Urinary bladder (tissue), 4 donors: ENCODE measurements around the gene ERVFRD-1. TPM values are rescaled to one million over a fixed set of nuclear protein-coding genes. Genes with fewer than 3 reads are reported as not detected.
"Not testable (repeated sequence)": the region's sequence is repeated elsewhere in the genome, so short reads cannot be mapped to it uniquely, and the experiment has no call there.

ENCODE experiments used
- DNase-seq: peaks from one replicate; pipeline ENCODE4 v3.0.0-alpha.2; 2015; ENCODE audit errors: extremely low spot score
- H3K27ac ChIP-seq: one replicate; pipeline ENCODE4 v1.5.1; 2013; ENCODE audit warnings: low read depth, mild to moderate bottlenecking, moderate library complexity
- H3K36me3 ChIP-seq: one replicate; pipeline ENCODE4 v1.6.1; 2013; ENCODE audit warnings: mild to moderate bottlenecking, moderate library complexity; ENCODE audit not compliant: insufficient read depth
- H3K4me1 ChIP-seq: one replicate; pipeline ENCODE4 v1.6.1; 2013; ENCODE audit warnings: mild to moderate bottlenecking, moderate library complexity; ENCODE audit not compliant: insufficient read depth
- H3K4me3 ChIP-seq: one replicate; pipeline ENCODE4 v1.5.1; 2013; ENCODE audit warnings: low read depth, low read length
- WGBS: extraction: QIAGEN DNeasy Blood & Tissue Kit; methylation state at CpG from one replicate; pipeline ENCODE4 v1.1.7; 2013; 5-methylcytosine and 5-hydroxymethylcytosine counted together
- polyA plus RNA-seq: library from polyadenylated mRNA; stranded (reverse); fragments of 200-250 nt; gene quantifications from one replicate; pipeline ENCODE4 v1.2.3, GENCODE V29; 2013
- total RNA-seq: library from RNA; depleted of rRNA; stranded (reverse); fragments of >200 nt; gene quantifications from one replicate; pipeline ENCODE4 v1.2.3, GENCODE V29; 2014
- donor health status: healthy with polysubstance abuse.
- donor health status: healthy.

Gene ERVFRD-1
- total and polyA plus RNA-seq, 2 donors: 0.22 TPM; not detected in 1

- Histone ChIP-seq H3K4me1 (peaks cover 1% of the 10 kb centered on the region), H3K27ac (peak overlapping the region; percentile 55), H3K36me3 (no peaks in the 10 kb centered on the region), H3K4me3 (peak overlapping the region; percentile 94)
- no peak for DNase-seq
- WGBS: 5% methylated on average over 10 of the region's 10 CpGs
These were observed 18.7 kb downstream of the ERVFRD-1 start for GRCh38 chr6:11092668-11093375.

GRCh38 chr6:11091141-11091540 lies 20.4 kb downstream of the ERVFRD-1 start:
- DNase-seq, H3K4me1 ChIP-seq, H3K36me3 ChIP-seq, H3K27ac ChIP-seq, H3K4me3 ChIP-seq: not testable (repeated sequence)
- 92% methylated on average over 5 of the region's 5 CpGs for WGBS

GRCh38 chr6:11089695-11090094 lies 21.8 kb downstream of the ERVFRD-1 start:
- DNase-seq: no peak
- Histone ChIP-seq H3K27ac (no peak overlapping the region), H3K4me1 (no peaks in the 10 kb centered on the region), H3K36me3 (no peaks in the 10 kb centered on the region), H3K4me3 (no peak overlapping the region)
- 84% methylated on average over 1 of the region's 1 CpG for WGBS

- H3K4me1 ChIP-seq, DNase-seq, H3K36me3 ChIP-seq, H3K27ac ChIP-seq, H3K4me3 ChIP-seq: not testable (repeated sequence)
- 91% methylated on average over 47 of the region's 47 CpGs for WGBS
These were observed 24.2 kb downstream of the ERVFRD-1 start for GRCh38 chr6:11087141-11087812.

- no peak overlapping the region for H3K27ac ChIP-seq
- WGBS: 51% methylated on average over 3 of the region's 3 CpGs
- no peaks in the 10 kb centered on the region for H3K4me1 ChIP-seq
- no peak for DNase-seq
- no peaks in the 10 kb centered on the region for H3K36me3 ChIP-seq
- H3K4me3 ChIP-seq: no peak overlapping the region
These were observed 25.6 kb downstream of the ERVFRD-1 start for GRCh38 chr6:11085758-11086435.

GRCh38 chr6:11083956-11084355 lies 27.6 kb downstream of the ERVFRD-1 start:
- WGBS: 91% methylated on average over 5 of the region's 5 CpGs
- Histone ChIP-seq H3K36me3 (no peaks in the 10 kb centered on the region), H3K4me1 (no peaks in the 10 kb centered on the region), H3K27ac (no peak overlapping the region), H3K4me3 (no peak overlapping the region)
- DNase-seq: no peak

GRCh38 chr6:11083491-11083890 lies 28.0 kb downstream of the ERVFRD-1 start:
- WGBS: 61% methylated on average over 4 of the region's 4 CpGs
- H3K4me3 ChIP-seq: no peak overlapping the region
- no peak overlapping the region for H3K27ac ChIP-seq
- no peak for DNase-seq
- no peaks in the 10 kb centered on the region for H3K4me1 ChIP-seq
- H3K36me3 ChIP-seq: no peaks in the 10 kb centered on the region

- WGBS: 70% methylated on average over 3 of the region's 3 CpGs
- Histone ChIP-seq H3K36me3 (no peaks in the 10 kb centered on the region), H3K4me1 (no peaks in the 10 kb centered on the region), H3K27ac (no peak overlapping the region), H3K4me3 (no peak overlapping the region)
- DNase-seq: no peak
These were observed 31.2 kb downstream of the ERVFRD-1 start for GRCh38 chr6:11080296-11080695.

- Histone ChIP-seq H3K4me1 (no peaks in the 10 kb centered on the region), H3K27ac (no peak overlapping the region), H3K36me3 (no peaks in the 10 kb centered on the region), H3K4me3 (no peak overlapping the region)
- WGBS: 92% methylated on average over 4 of the region's 4 CpGs
- no peak for DNase-seq
These were observed 33.3 kb downstream of the ERVFRD-1 start for GRCh38 chr6:11078266-11078665.

- Histone ChIP-seq H3K36me3 (no peaks in the 10 kb centered on the region), H3K4me3 (no peak overlapping the region), H3K4me1 (no peaks in the 10 kb centered on the region), H3K27ac (no peak overlapping the region)
- DNase-seq: no peak
- WGBS: 61% methylated on average over 2 of the region's 2 CpGs
These were observed 35.0 kb downstream of the ERVFRD-1 start for GRCh38 chr6:11076540-11076939.

- H3K4me3 ChIP-seq: no peak overlapping the region
- 85% methylated on average over 4 of the region's 4 CpGs for WGBS
- H3K27ac ChIP-seq: no peak overlapping the region
- DNase-seq: no peak
- no peaks in the 10 kb centered on the region for H3K4me1 ChIP-seq
- H3K36me3 ChIP-seq: no peaks in the 10 kb centered on the region
These were observed 39.4 kb downstream of the ERVFRD-1 start for GRCh38 chr6:11072101-11072500.

GRCh38 chr6:11069760-11070159 lies 41.8 kb downstream of the ERVFRD-1 start:
- 46% methylated on average over 2 of the region's 2 CpGs for WGBS
- no peak for DNase-seq
- Histone ChIP-seq H3K4me3 (no peak overlapping the region), H3K36me3 (no peaks in the 10 kb centered on the region), H3K27ac (no peak overlapping the region), H3K4me1 (no peaks in the 10 kb centered on the region)

GRCh38 chr6:11067348-11067747 lies 44.2 kb downstream of the ERVFRD-1 start:
- H3K27ac ChIP-seq: no peak overlapping the region
- no peaks in the 10 kb centered on the region for H3K4me1 ChIP-seq
- WGBS: 54% methylated on average over 2 of the region's 2 CpGs
- H3K4me3 ChIP-seq: no peak overlapping the region
- H3K36me3 ChIP-seq: no peaks in the 10 kb centered on the region
- no peak for DNase-seq
